NOMO-1 treated with DMSO at 0.1 percent for 48 hours (cell line): ENCODE measurements around the gene IGSF8.
A peak's percentile ranks its signal among the peaks of the same experiment; 100 is the strongest.

Experiments
- DNase-seq: peaks from one replicate; lab custom pipeline; 2025; ENCODE audit not compliant: unreplicated experiment; lab: John Stamatoyannopoulos, UW

IGSF8 gene

GRCh38 chr1:160105155-160105554 is 6.7 kb upstream of the IGSF8 start:
- DNase-seq = no peak

- peak; percentile 29 for DNase-seq
These were observed 6.1 kb upstream of the IGSF8 start for GRCh38 chr1:160104486-160104885.

- DNase-seq = no peak
These were observed 5.4 kb upstream of the IGSF8 start for GRCh38 chr1:160103658-160104408.

GRCh38 chr1:160101717-160102522 is 3.5 kb upstream of the IGSF8 start:
- no peak for DNase-seq

- peak; percentile 72 for DNase-seq
These were observed 2.8 kb upstream of the IGSF8 start for GRCh38 chr1:160101037-160101716.

- no peak for DNase-seq
These were observed 1.4 kb upstream of the IGSF8 start for GRCh38 chr1:160099716-160100375.

GRCh38 chr1:160098852-160099561 is 588 bp upstream of the IGSF8 start:
- peak; percentile 86 for DNase-seq

GRCh38 chr1:160097151-160097910 is 1.1 kb downstream of the IGSF8 start:
- DNase-seq = no peak

GRCh38 chr1:160096274-160097116 is 1.9 kb downstream of the IGSF8 start:
- DNase-seq = no peak

GRCh38 chr1:160095382-160096105 is 2.9 kb downstream of the IGSF8 start:
- DNase-seq = no peak

GRCh38 chr1:160094806-160095205 is 3.6 kb downstream of the IGSF8 start:
- no peak for DNase-seq

- no peak for DNase-seq
These were observed 4.2 kb downstream of the IGSF8 start for GRCh38 chr1:160094291-160094625.

GRCh38 chr1:160093624-160094290 is 4.7 kb downstream of the IGSF8 start:
- DNase-seq = no peak

- DNase-seq = no peak
These were observed 5.4 kb downstream of the IGSF8 start for GRCh38 chr1:160093069-160093395.

- no peak for DNase-seq
These were observed 5.9 kb downstream of the IGSF8 start for GRCh38 chr1:160092366-160093068.

GRCh38 chr1:160091666-160092223 is 6.7 kb downstream of the IGSF8 start:
- DNase-seq = no peak

GRCh38 chr1:160090760-160091159 is 7.7 kb downstream of the IGSF8 start:
- no peak for DNase-seq
